Measurements from ENCODE around the gene SFXN5.

The SFXN5 gene

GRCh38 chr2:73020657-73021370 lies 50.7 kb downstream of the SFXN5 start:
- no peak for DNase-seq (ENCODE audit: low read depth in 3 of 3)

DNA sequence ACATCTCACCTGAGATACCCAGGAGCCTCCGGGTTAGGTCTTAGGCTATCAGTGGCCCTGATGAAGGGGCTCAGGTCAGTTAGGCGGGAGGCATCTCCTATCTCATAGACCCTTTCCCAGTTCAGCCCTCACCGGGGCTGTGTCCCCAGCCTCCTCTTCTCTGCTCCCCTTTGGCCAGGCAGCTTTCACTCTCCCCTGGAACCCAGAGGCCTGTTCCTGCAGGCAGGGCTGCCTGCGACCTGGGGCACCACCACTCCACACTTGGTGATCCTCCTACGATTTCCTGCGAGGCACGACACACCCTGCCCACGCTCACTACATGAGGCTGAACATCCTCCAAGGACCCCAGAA lies 51.2 kb downstream of the SFXN5 start:
- no peak for DNase-seq (ENCODE audit: low read depth in 3 of 3)

GRCh38 chr2:73018188-73018825 lies 53.2 kb downstream of the SFXN5 start:
- DNase-seq (ENCODE audit: low read depth in 3 of 3), result no peak

GRCh38 chr2:73013936-73014335 lies 57.6 kb downstream of the SFXN5 start:
- DNase-seq (ENCODE audit: low read depth in 3 of 3), result no peak

DNA sequence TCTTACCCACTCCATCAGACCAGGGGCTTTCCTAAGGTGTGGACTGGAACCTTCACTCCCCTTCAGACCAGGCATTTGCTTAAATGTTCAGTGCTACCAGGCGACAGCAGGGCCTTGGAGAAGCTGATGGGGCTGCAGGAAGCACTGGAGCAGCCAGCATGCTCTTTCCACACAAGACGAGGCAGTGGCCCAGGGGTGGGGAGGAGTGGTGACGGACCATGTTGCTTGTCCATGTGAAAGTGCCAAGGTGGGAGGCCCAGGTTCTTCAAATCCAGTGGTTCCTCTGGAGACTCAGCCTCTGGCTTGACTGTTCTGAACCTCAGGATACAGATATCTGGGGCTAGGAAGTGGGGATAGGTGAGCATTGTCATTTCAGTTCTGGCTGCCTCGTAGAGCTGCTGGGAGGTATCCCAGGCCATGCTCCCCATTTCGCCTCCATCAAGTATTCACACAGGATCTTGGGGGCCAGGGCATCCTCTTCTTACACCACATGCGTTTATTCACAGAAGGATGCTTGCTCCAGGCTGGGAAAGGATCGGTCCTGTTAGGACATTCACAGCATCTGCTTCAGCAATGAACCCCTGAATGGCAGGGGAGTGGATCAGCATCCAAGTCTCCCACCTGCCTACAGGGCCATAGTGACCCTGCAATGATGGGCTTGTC lies 62.2 kb downstream of the SFXN5 start:
- no peak for DNase-seq (ENCODE audit: low read depth in 3 of 3)

DNA sequence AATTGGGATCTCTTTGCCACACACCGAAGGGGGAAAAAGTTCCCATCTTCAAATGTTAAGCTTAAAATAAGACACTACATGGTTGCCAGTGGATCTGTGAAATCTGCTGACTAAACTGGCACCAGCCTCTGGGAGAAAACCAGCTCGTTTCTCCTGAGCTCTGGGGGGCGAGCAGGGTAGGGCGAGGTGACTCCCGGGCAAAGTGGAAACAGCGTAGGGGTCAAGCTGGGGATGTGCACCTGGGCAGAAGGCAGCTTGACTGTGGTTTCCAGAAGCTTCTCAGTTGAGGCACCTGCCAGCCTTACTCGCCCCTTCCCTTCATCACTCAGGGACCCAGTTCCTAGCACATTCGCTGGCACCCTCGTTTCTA lies 62.8 kb downstream of the SFXN5 start:
- no peak for DNase-seq (ENCODE audit: low read depth in 3 of 3)

GRCh38 chr2:73007991-73008765 lies 63.3 kb downstream of the SFXN5 start:
- DNase-seq (ENCODE audit: low read depth in 3 of 3), result no peak

DNA sequence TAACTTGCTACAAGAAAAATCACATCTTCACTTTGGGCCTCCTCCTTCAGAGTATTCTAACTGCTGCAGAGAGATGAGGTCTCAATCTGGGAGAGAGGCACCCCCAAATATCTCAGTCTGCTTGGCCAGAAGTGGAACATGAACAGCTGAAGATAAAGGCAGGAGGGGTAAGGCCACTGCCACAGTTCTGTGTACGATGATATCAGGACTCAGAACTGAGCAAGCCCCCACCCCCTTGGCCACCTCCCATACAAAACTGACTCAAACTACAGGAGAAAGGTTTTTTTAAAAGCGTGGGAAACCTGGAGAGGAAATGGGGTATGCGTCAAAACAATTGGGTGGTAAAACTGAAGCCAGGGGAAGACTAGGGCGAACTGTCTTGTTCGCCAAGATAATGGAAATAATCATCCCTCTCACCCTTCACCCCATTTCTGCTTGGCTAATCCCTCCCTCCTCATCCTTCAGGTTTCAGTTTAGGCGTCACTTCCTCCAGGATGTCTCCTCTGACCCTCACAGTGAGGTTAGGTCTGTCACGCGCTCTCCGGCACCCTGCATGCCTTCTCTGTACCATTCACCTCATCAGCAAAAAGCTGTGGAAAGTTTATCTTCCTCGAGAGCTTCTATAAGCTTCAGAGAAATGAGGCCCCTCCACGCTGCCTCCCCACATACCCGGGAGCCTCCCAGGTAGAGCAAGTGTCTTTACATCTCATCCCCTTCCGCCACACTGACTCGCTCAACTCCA lies 64.4 kb downstream of the SFXN5 start:
- no peak for DNase-seq (ENCODE audit: low read depth in 3 of 3)

- DNase-seq (ENCODE audit: low read depth in 3 of 3), result no peak
Measured at GRCh38 chr2:73004889-73005596, 66.5 kb downstream of the SFXN5 start.

DNA sequence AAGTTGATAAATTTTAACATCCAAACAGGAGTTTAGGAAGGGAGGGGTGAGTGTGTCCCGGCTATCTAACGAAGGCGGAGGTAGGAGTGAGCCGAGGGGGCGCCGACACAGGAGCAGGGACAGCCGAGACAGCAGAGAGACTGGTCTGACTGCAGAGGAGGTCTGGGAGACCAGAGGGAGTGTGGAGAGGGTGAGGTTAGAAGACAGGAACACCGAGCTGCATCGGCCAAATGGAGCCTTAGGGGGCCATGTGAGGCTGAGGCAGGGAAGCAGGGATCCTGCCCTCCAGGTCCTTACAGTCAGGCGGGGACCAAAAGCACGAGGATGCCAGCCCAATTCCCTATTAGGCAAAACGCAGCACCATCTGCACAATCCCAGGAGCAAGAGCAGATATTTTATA lies 67.0 kb downstream of the SFXN5 start:
- no peak for DNase-seq (ENCODE audit: low read depth in 3 of 3)

DNA sequence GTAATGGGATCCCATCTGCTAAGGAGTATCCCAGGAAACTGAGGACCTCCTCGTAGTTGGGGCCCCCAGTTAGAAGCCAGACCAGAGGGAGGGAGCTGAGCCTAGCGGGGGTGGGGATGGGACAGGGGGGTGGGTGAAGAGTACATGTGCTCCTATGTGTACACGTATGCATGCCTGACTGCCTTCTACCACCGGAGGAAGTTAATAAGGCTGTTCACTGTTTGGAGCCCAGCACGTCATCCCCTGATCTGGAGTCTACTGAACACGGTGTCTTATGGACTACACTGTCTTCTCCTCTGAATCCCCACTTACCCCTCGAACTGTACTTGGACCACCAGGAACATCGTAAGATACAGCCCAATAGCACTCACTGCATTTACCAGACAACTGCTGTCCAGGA lies 68.5 kb downstream of the SFXN5 start:
- DNase-seq (ENCODE audit: low read depth in 3 of 3), result no peak

- DNase-seq (ENCODE audit: low read depth in 3 of 3), result no peak
Measured at GRCh38 chr2:73000808-73001570, 70.5 kb downstream of the SFXN5 start.

- no peak for DNase-seq (ENCODE audit: low read depth in 3 of 3)
Measured at GRCh38 chr2:72999729-73000725, 71.5 kb downstream of the SFXN5 start.

GRCh38 chr2:72998724-72999123 lies 72.8 kb downstream of the SFXN5 start:
- DNase-seq (ENCODE audit: low read depth in 3 of 3), result no peak

DNA sequence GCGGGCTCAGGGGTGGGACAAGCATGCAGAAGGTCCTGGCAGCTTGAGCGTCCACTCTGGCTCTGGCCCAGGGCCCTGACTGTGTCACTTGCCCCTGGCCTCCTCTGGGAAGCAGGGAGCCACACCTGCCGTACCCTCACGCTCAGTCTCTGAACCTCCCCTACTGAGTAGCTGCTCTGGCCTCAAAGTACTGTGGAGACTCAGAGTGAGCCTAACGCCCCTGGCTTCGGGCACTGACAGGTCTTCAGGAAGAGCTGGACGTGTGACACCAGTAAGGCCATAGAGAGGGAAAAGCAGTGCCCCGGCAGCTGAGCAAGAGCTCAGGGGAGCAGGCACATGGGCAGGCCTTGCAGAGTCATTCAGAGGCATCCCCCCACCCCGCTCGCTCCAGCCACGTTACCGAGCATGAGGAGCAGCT lies 73.3 kb downstream of the SFXN5 start:
- DNase-seq (ENCODE audit: low read depth in 3 of 3), result no peak

DNA sequence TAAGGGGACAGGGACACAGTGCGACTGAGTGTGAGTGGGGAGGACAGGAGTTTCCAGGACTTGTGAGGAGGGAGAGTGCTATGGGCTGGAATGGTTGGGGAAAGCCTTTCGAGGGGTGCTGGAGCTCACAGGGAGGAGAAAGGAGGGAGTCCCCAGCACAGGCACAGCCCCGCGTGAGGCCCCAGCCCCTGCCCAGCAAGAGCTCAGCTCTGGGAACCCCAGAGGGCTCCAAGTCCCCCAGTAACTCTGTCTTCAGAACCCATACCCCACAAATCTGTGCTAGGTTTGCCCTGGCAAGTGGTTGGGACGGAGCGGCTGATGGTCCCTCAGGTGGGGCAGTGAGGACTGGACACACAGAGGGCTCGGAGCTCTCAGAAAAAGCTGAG lies 75.4 kb downstream of the SFXN5 start:
- no peak for DNase-seq (ENCODE audit: low read depth in 3 of 3)

- no peak for DNase-seq (ENCODE audit: low read depth in 3 of 3)
Measured at GRCh38 chr2:72995430-72996116, 75.9 kb downstream of the SFXN5 start.

DNA sequence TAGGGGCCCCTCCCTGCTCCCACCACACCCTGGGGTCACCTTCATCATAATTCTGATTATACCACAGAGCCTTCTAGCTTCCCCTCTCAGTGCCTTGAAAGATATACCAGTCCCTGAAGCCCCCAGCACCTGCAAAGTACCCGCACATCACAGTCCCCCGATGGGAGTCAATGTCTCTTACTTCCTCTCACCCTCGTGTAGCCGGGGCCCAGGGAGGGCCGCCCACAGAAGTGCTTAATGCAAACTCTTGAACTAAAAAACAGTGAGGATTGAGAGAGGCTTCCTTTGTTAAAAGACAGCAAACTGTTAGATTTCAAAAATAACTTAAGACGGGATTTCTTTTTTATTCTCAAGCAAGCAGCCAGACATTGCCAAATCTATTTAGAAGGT lies 76.5 kb downstream of the SFXN5 start:
- DNase-seq (ENCODE audit: low read depth in 3 of 3), result no peak

All from stimulated activated CD4-positive, alpha-beta T cell treated with anti-CD3 and anti-CD28 coated beads, TNF-alpha, amount 100 ng/mL, for 48 hours (primary cell).